Small intestine (tissue), 7 donors: ENCODE results near the gene FAM131B. TPM values are rescaled to one million over a fixed set of nuclear protein-coding genes. Genes with fewer than 3 reads are reported as not detected.

Experiments
- DNase-seq, 2 donors: peaks; one replicate each; pipeline versions ENCODE4 v3.0.0 to v3.0.0-alpha.2; 2013
- FAIRE-seq: peaks from 2 replicates; lab custom pipeline; 2012; peaks lifted over from hg19 to GRCh38; lab: Jason Lieb, UNC
- H3K27ac ChIP-seq, 3 donors: one replicate each; pipeline ENCODE4 v1.5.1; 2013; ENCODE audit warnings: low read length in 2 of 3, mild to moderate bottlenecking in 2 of 3, control low read depth in 1 of 3, inconsistent platforms in 1 of 3, low read depth in 1 of 3, moderate library complexity in 1 of 3
- H3K27me3 ChIP-seq, 3 donors: one replicate each; pipeline ENCODE4 v1.6.1; 2013; ENCODE audit warnings: low read length in 3 of 3, inconsistent platforms in 1 of 3; ENCODE audit not compliant: control insufficient read depth in 3 of 3, insufficient read depth in 3 of 3
- H3K36me3 ChIP-seq, 3 donors: one replicate each; pipeline ENCODE4 v1.6.1; 2013; ENCODE audit warnings: low read length in 3 of 3, inconsistent platforms in 1 of 3, low read depth in 1 of 3, mild to moderate bottlenecking in 1 of 3, moderate library complexity in 1 of 3; ENCODE audit not compliant: control insufficient read depth in 3 of 3, insufficient read depth in 2 of 3
- H3K4me1 ChIP-seq, 3 donors: one replicate each; pipeline ENCODE4 v1.6.1; 2013; ENCODE audit warnings: low read length in 2 of 3, inconsistent platforms in 1 of 3, low read depth in 1 of 3, mild to moderate bottlenecking in 1 of 3, moderate library complexity in 1 of 3; ENCODE audit not compliant: control insufficient read depth in 3 of 3, insufficient read depth in 2 of 3
- H3K4me3 ChIP-seq, 3 donors: one replicate each; pipeline ENCODE4 v1.5.1; 2013; ENCODE audit warnings: low read length in 3 of 3, control low read depth in 1 of 3, inconsistent platforms in 1 of 3, low read depth in 1 of 3, mild to moderate bottlenecking in 1 of 3, moderate library complexity in 1 of 3
- H3K9me3 ChIP-seq, 2 donors: one replicate each; pipeline ENCODE4 v1.6.1; 2013; ENCODE audit warnings: low read depth in 1 of 2, low read length in 1 of 2; ENCODE audit not compliant: control insufficient read depth in 2 of 2, insufficient read depth in 1 of 2
- WGBS, 3 donors: extraction: QIAGEN DNeasy Blood & Tissue Kit; methylation state at CpG; one replicate each; pipeline ENCODE4 v1.1.7; 2013; 5-methylcytosine and 5-hydroxymethylcytosine counted together
- polyA plus RNA-seq, 4 donors: library from polyadenylated mRNA; stranded (reverse) in 3 of 4; unstranded in 1 of 4; fragments of 200-250 nt in 3 of 4; fragments of 120-200 nt in 1 of 4; gene quantifications; one replicate each; pipeline versions ENCODE4 v1.2.1 to v1.2.3, GENCODE V29; 2013
- donor health status: healthy with polysubstance abuse.
- donor health status: control.
- donor health status: control.
- donor health status: Bipolar disorder and iron deficiency.
- donor health status: healthy.

The FAM131B gene
- polyA plus RNA-seq, 4 donors, result 0.54 to 3.3 (median 1.5) TPM; not detected in 1

DNA sequence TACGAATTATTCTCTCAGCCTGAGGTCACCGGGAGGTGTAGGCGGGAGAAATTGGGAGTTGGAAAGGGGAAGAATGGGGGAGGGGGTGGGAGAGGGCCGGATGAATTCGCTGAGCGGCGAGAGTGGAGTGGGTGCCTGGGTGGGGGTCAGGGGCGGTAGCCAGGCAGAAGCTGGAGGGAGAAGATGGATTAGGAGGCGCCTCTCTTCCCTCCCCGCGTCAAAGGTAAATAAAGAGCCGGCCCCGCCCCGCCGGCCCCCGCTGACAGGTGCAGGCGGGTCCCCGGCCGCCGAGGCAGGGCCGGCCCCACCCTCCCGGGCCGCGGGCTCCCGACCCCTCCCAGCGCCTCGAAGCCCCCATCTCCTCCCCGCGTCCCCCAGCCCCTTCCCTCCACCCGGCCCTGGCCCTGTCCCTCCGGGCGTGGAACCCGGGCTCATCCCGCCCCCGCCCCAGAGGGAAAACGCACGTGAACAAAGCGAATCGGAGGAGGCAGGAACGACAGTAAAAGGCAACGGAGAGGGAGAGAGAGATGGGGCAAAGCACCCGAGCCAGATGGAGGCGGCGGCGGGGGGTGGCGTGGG, 872 bp downstream of the FAM131B start:
- Histone ChIP-seq H3K4me1 (peaks cover 2 to 5% (median 3%) of the 10 kb centered on the region in 3 donors), H3K36me3 (no peaks in the 10 kb centered on the region), H3K27ac (no peak overlapping the region), H3K9me3 (no peaks in the 10 kb centered on the region), H3K27me3 (peaks cover 4 to 61% (median 11%) of the 10 kb centered on the region in 3 donors), H3K4me3 (peak overlapping the region; percentile 31 to 64 (median 56))
- FAIRE-seq (no peak), DNase-seq (no peak)
- WGBS, 3 donors, result 3 to 5% (median 4%) methylated on average over 29 to 46 of the region's 46 CpGs

DNA sequence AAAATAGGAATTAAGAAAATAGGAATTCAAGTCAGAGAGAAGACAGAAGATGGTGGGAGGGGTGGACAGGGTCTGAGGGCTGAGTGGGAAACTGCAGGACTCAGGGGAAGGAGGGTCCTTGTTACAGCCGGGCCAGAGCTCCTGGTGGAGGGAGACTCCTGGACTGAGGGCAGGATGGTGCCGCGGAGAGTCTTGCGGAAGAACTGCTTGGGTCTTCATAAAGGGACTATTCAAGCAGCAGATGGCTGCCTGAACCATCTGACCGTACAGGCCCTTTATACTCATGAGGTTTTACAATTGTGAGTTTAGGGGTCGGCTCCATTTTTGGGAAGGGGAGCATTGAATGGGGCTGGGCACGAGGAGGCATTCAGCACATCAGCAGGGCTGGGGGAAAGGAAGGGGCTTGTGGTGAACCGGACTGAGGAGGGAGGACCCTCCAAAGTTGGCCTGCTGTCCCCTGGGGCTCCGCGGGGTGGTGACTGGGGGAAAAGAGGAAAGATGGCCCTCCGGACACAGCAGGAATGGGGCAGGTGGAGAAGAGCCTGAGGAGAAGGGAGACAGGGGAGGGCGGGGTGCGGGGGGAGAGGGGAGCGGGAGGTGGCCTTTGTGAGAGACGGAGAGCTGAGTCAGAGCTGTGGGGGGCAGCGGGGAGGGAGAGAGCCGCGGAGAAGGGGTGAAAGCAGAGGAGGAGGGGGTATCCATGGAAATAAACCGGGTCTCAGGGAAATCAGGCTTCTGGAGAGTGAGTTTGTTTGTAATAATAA, 1.5 kb downstream of the FAM131B start:
- WGBS, 3 donors, result 31 to 43% (median 40%) methylated on average over 16 to 19 of the region's 19 CpGs
- Histone ChIP-seq H3K27ac (no peak overlapping the region), H3K27me3 (peaks cover 4 to 61% (median 11%) of the 10 kb centered on the region in 3 donors), H3K36me3 (no peaks in the 10 kb centered on the region), H3K4me3 (no peak overlapping the region), H3K4me1 (peaks cover 2 to 5% (median 3%) of the 10 kb centered on the region in 3 donors), H3K9me3 (no peaks in the 10 kb centered on the region)
- FAIRE-seq (no peak), DNase-seq (no peak)

DNA sequence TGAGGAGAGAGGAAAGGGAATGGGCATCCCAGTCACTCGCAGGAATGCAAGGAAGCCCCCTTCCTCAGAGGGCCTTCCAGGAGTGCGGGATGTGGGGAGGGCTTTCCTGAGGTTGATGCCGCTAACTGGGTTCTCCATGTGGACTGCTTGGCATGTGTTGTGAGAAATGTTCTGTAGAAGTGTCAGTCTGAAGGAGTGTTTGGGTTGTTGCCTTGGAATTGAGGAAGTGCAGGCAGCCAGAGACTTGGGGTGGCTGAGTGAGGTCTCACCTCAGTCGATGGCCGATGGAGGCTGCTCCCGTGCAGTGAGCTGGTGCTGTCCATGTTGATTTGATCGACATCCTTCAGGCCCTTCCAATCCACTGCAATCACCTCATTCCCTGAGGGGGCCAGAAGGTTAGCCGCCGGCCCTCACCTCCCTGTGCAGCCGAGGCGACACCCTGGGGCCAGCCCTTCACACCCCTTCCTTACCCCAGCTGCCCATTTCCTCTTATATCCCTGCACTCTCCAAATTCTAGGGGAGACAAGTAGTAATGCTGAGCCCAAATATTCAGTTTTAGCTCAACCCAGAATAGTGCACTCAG, 2.7 kb downstream of the FAM131B start:
- peaks cover 4 to 54% (median 11%) of the 10 kb centered on the region in 3 donors for H3K27me3 ChIP-seq
- no peaks in the 10 kb centered on the region for H3K36me3 ChIP-seq
- no peak overlapping the region for H3K4me3 ChIP-seq
- no peak for DNase-seq
- no peak for FAIRE-seq
- H3K27ac ChIP-seq, result no peak overlapping the region
- peaks cover 2 to 5% (median 3%) of the 10 kb centered on the region in 3 donors for H3K4me1 ChIP-seq
- 73 to 78% (median 73%) methylated on average over 11 of the region's 11 CpGs for WGBS, 3 donors
- H3K9me3 ChIP-seq, result no peaks in the 10 kb centered on the region

DNA sequence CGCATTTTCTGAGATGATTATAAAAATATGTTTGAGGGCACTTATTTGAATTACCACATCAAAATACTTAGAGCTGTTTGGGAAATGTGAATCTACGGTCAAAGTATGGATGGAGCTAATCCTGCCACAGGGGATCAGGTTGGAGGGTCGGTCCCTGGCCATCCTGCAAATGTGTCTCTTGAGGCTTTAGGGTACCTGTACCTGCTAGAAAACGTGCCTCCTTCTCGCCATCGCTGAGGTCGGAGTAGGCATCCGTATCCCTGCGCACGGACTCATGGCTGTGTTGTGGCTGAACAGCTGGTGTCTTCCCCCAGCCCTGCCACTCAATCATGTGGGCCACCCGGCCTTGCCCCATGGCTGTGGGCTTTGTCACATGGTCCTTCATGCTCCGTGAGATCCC, 3.9 kb downstream of the FAM131B start:
- FAIRE-seq (no peak), DNase-seq (no peak)
- Histone ChIP-seq H3K4me3 (no peak overlapping the region), H3K27me3 (peaks cover 4 to 42% (median 10%) of the 10 kb centered on the region in 3 donors), H3K36me3 (no peaks in the 10 kb centered on the region), H3K27ac (no peak overlapping the region), H3K4me1 (peaks cover 2 to 5% (median 3%) of the 10 kb centered on the region in 3 donors), H3K9me3 (no peaks in the 10 kb centered on the region)
- WGBS, 3 donors, result 88 to 91% (median 89%) methylated on average over 12 of the region's 12 CpGs

DNA sequence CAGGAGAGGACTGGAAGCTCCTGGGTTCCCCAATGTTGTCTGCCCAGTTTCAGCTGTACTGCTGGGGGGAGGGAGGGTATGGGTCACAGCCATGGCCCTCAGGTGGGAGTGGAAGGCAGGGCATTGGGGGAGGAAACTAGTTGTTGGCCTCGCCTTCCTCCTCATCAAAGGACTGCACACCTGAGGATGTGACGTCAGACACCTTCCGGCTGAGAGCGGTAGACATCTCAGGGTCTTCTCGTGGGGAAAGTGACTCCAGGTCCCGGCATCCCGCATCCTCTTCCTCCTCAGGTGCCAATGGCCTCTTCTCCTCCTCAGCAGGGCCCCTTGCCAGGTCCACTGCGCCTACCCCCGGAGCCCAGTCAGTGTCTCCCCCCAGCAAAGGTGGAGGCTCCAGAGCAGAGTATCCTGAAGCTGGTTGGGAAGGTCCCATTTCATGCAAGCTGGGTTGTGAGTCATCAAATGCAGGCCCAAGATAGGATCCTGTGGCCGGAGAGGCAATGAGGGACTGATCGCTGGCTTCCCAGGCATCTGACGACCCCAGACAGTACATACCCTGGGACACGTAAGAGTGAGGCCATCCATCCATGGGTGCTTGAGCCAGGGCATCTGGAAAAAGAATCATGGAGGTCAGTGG, 6.0 kb downstream of the FAM131B start:
- DNase-seq, result no peak
- peaks cover 0 to 26% (median 4%) of the 10 kb centered on the region in 3 donors for H3K27me3 ChIP-seq
- WGBS, 3 donors, result 91 to 99% (median 94%) methylated on average over 12 to 13 of the region's 13 CpGs
- H3K4me3 ChIP-seq, result no peak overlapping the region
- no peaks in the 10 kb centered on the region for H3K9me3 ChIP-seq
- no peak overlapping the region for H3K27ac ChIP-seq
- no peak for FAIRE-seq
- H3K4me1 ChIP-seq, result no peaks in the 10 kb centered on the region
- no peaks in the 10 kb centered on the region for H3K36me3 ChIP-seq

DNA sequence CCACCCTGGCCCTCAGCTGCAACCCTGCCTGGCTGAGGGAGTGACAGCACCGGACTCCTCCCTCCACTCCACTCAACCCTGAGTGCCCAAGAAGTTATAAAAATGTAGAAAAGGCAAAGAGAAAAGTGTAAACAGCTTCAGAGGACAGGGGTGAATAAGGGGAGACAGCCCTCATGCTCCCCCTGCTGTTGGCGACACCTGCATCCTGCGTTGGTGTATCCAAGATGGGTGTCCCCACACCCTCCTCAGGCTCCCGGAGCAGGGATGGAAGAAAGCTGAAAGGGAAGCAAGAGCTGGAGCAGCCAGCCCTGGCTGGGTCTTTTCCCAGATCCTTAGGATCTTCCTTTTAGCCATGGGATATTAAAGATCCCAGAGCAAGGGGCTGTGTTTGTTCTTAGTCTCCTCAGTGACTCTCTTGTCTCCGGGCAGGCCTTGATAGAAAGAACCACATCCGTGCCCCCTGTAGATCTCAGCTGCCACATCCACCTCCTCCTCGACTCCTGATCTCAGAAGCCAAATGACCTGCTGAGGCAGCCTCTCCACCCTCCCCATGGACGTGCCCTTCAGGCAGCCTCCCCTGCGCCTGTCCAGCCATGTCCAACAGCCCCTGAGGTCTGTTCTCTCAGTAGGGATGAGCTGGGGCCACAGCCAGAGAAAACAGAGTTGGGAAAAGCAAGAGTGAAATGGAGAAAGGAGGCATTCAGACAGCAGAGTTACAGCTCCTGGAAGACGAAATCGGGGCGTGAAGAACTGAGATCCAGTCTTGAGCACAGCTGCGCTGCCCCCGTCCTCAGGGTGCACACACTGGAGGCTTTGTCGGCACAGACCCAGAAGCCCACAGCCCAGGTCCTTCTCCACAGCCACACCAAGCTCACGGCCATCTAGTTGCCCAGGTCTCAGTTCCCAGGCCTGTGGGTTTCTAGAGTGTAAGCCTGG, 6.8 kb downstream of the FAM131B start:
- no peak overlapping the region for H3K4me3 ChIP-seq
- H3K27me3 ChIP-seq, result peaks cover 0 to 18% (median under 1%) of the 10 kb centered on the region in 3 donors
- 90 to 93% (median 92%) methylated on average over 16 of the region's 16 CpGs for WGBS, 3 donors
- FAIRE-seq (no peak), DNase-seq (no peak)
- no peaks in the 10 kb centered on the region for H3K9me3 ChIP-seq
- H3K36me3 ChIP-seq, result no peaks in the 10 kb centered on the region
- no peaks in the 10 kb centered on the region for H3K4me1 ChIP-seq
- no peak overlapping the region for H3K27ac ChIP-seq

DNA sequence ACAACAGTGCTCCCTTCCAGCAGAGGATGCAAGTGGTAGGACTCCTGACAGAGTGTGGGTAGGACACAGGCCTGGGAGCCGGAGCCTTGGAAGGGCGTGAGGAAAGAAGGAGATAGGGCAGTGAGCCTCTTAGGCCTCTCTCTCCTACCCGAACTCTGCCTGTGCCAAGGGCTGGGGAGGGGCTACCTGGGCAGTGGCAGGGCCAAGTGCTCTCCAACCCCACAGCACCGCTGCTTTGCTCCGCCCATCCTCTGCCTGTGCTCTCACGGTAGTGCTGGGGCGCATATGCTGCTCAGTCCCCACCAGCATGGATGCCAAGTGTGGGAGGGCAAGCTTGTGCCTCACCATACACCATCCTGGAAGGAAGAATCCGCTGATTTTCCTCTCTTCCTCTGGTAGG, 7.5 kb downstream of the FAM131B start:
- WGBS, 3 donors, result 44 to 80% (median 66%) methylated on average over 8 of the region's 8 CpGs
- FAIRE-seq, result no peak

More for the DNA sequence above, 7.5 kb downstream of the FAM131B start:
- H3K4me3 ChIP-seq, result no peak overlapping the region
- H3K27ac ChIP-seq, result no peak overlapping the region
- peaks cover 0 to 13% (median 0%) of the 10 kb centered on the region in 3 donors for H3K27me3 ChIP-seq
- H3K9me3 ChIP-seq, result no peaks in the 10 kb centered on the region
- no peaks in the 10 kb centered on the region for H3K4me1 ChIP-seq
- no peaks in the 10 kb centered on the region for H3K36me3 ChIP-seq
- no peak for DNase-seq
